ENCODE measurements around the gene FOXO3.

- TF ChIP-seq RAD21 (IDR thresholded peaks at IDR 0.05 in 1 of 2, conservative IDR thresholded peaks at IDR 0.05 in 1 of 2; ENCODE audit: low read depth in 2 of 2, low read length in 2 of 2) (no peak), CTCF (IDR thresholded peaks at IDR 0.05; ENCODE audit: control extremely low read depth in 1 of 3, insufficient read depth in 1 of 3, low read depth in 1 of 3, low read length in 3 of 3) (no peak), JUND (IDR thresholded peaks at IDR 0.05; ENCODE audit: low read length) (no peak), BRCA1 (IDR thresholded peaks at IDR 0.05; ENCODE audit: low read depth, low read length) (no peak), NRF1 (IDR thresholded peaks at IDR 0.05; ENCODE audit: low read depth, low read length) (no peak), SP2 (IDR thresholded peaks at IDR 0.05; ENCODE audit: low read length) (no peak), CEBPB (IDR thresholded peaks at IDR 0.05; ENCODE audit: low read depth, low read length) (no peak), EZH2 (IDR thresholded peaks at IDR 0.05; ENCODE audit: low read depth, low read length, severe bottlenecking) (no peak)
Measured at GRCh38 chr6:108546079-108547049, 14.4 kb upstream of the FOXO3 start.
